NCI-H1105 (cell line): ENCODE data around the gene ANGPTL2.

ENCODE experiments used
- DNase-seq: peaks from one replicate; lab custom pipeline; 2025; lab: John Stamatoyannopoulos, UW

ANGPTL2 gene

GRCh38 chr9:127116957-127117356 is 5.5 kb downstream of the ANGPTL2 start:
- no peak for DNase-seq

- DNase-seq, result no peak
Measured at GRCh38 chr9:127116088-127116726, 6.2 kb downstream of the ANGPTL2 start.

GRCh38 chr9:127114606-127115005 is 7.8 kb downstream of the ANGPTL2 start:
- no peak for DNase-seq

GRCh38 chr9:127113191-127113972 is 9.1 kb downstream of the ANGPTL2 start:
- no peak for DNase-seq

GRCh38 chr9:127112735-127113161 is 9.7 kb downstream of the ANGPTL2 start:
- no peak for DNase-seq

GRCh38 chr9:127112056-127112455 is 10.4 kb downstream of the ANGPTL2 start:
- no peak for DNase-seq

GRCh38 chr9:127109212-127109711 is 13.2 kb downstream of the ANGPTL2 start:
- DNase-seq, result no peak

- DNase-seq, result no peak
Measured at GRCh38 chr9:127107929-127108876, 14.2 kb downstream of the ANGPTL2 start.

GRCh38 chr9:127107171-127107928 is 15.1 kb downstream of the ANGPTL2 start:
- no peak for DNase-seq

GRCh38 chr9:127106466-127106855 is 16.0 kb downstream of the ANGPTL2 start:
- DNase-seq, result no peak

- no peak for DNase-seq
Measured at GRCh38 chr9:127105805-127106465, 16.5 kb downstream of the ANGPTL2 start.

GRCh38 chr9:127104581-127105311 is 17.7 kb downstream of the ANGPTL2 start:
- no peak for DNase-seq

- no peak for DNase-seq
Measured at GRCh38 chr9:127102788-127103187, 19.6 kb downstream of the ANGPTL2 start.

- no peak for DNase-seq
Measured at GRCh38 chr9:127102176-127102575, 20.3 kb downstream of the ANGPTL2 start.

GRCh38 chr9:127099664-127100063 is 22.8 kb downstream of the ANGPTL2 start:
- no peak for DNase-seq

GRCh38 chr9:127098916-127099553 is 23.4 kb downstream of the ANGPTL2 start:
- no peak for DNase-seq

- DNase-seq, result no peak
Measured at GRCh38 chr9:127097683-127098082, 24.8 kb downstream of the ANGPTL2 start.

- DNase-seq, result no peak
Measured at GRCh38 chr9:127096208-127096607, 26.2 kb downstream of the ANGPTL2 start.

GRCh38 chr9:127095411-127095810 is 27.0 kb downstream of the ANGPTL2 start:
- no peak for DNase-seq
